SK-N-SH (cell line): ENCODE results near the gene SLC36A4. TPM values are rescaled to one million over a fixed set of nuclear protein-coding genes. Genes with fewer than 3 reads are reported as not detected.
"Not testable (repeated sequence)": the region's sequence is repeated elsewhere in the genome, so short reads cannot be mapped to it uniquely, and the experiment has no call there.

Source experiments
- CTCF ChIA-PET: fragments of 300-600, 350-600 bp; formaldehyde crosslinking; extraction: SDS; loops from one replicate; lab custom pipeline; 2021; lab: Yijun Ruan, JAX
- POLR2A ChIA-PET: fragments of 350-600 bp; sonication (Branson Sonifier 250); formaldehyde crosslinking; extraction: SDS; loops from one replicate; lab custom pipeline; 2020; ENCODE audit warnings: antibody characterized with exemption, inconsistent platforms; lab: Yijun Ruan, JAX
- DNase-seq: peaks from one replicate; pipeline ENCODE4 v3.0.0; 2012
- H2AFZ ChIP-seq: fragments of 200-600 bp; sonication (generic); 2 replicates; pipeline ENCODE4 v1.8.1; 2016; ENCODE audit warnings: antibody characterized with exemption, mild to moderate bottlenecking, low read depth
- H3F3A ChIP-seq: fragments of 200-600 bp; sonication (generic); replicated peaks from 2 replicates; pipeline ENCODE3; 2016; ENCODE audit warnings: antibody characterized with exemption, mild to moderate bottlenecking; ENCODE audit not compliant: insufficient read depth
- H3K27ac ChIP-seq, 2 experiments: fragments of 200-500 bp in 1 of 2; fragments of 200-600 bp in 1 of 2; sonication (Bioruptor generic) in 1 of 2; sonication (generic), shearing (Covaris generic) in 1 of 2; 2 replicates each; pipeline versions ENCODE4 v1.5.1 to v1.6.1; 2014 to 2016; ENCODE audit warnings: low read depth in 2 of 2, inconsistent platforms in 1 of 2, low read length in 1 of 2, mild to moderate bottlenecking in 1 of 2, mixed read lengths in 1 of 2
- H3K27me3 ChIP-seq: fragments of 200-600 bp; sonication (generic), shearing (Covaris generic); 2 replicates; pipeline ENCODE4 v1.6.1; 2016; ENCODE audit warnings: mixed run types; ENCODE audit not compliant: insufficient read depth
- H3K36me3 ChIP-seq, 2 experiments: fragments of 200-500 bp in 1 of 2; fragments of 200-600 bp in 1 of 2; sonication (Bioruptor generic) in 1 of 2; sonication (generic) in 1 of 2; replicated peaks in 1 of 2; 2 replicates each; pipeline versions ENCODE3 to v1.5.1; 2014 to 2016; ENCODE audit warnings: low read length in 1 of 2, mild to moderate bottlenecking in 1 of 2; ENCODE audit not compliant: insufficient read depth in 2 of 2, control insufficient read depth in 1 of 2
- H3K4me1 ChIP-seq, 2 experiments: fragments of 200-500 bp in 1 of 2; fragments of 200-600 bp in 1 of 2; sonication (Bioruptor generic) in 1 of 2; sonication (generic), shearing (Covaris generic) in 1 of 2; 2 replicates each; pipeline versions ENCODE4 v1.5.1 to v1.6.1; 2014 to 2016; ENCODE audit warnings: low read depth in 1 of 2, low read length in 1 of 2, mixed run types in 1 of 2; ENCODE audit not compliant: insufficient read depth in 2 of 2, control insufficient read depth in 1 of 2
- H3K4me2 ChIP-seq: fragments of 200-600 bp; sonication (generic), shearing (Covaris generic); 2 replicates; pipeline ENCODE4 v1.6.1; 2017; ENCODE audit warnings: mixed run types
- H3K4me3 ChIP-seq, 2 experiments: fragments of 200-500 bp in 1 of 2; fragments of 200-600 bp in 1 of 2; sonication (Bioruptor generic) in 1 of 2; sonication (generic), shearing (Covaris generic) in 1 of 2; 2 replicates each; pipeline versions ENCODE4 v1.5.1 to v1.8.1; 2014 to 2016; ENCODE audit warnings: low read depth in 2 of 2, inconsistent platforms in 1 of 2, low read length in 1 of 2, mild to moderate bottlenecking in 1 of 2, mixed read lengths in 1 of 2, moderate library complexity in 1 of 2
- H3K79me2 ChIP-seq: fragments of 200-600 bp; sonication (generic); 2 replicates; pipeline ENCODE4 v1.8.1; 2017; ENCODE audit warnings: mild to moderate bottlenecking; ENCODE audit not compliant: insufficient read depth
- H3K9ac ChIP-seq: fragments of 200-600 bp; sonication (generic); 2 replicates; pipeline ENCODE4 v1.6.1; 2017; ENCODE audit warnings: mixed run types
- H3K9me2 ChIP-seq: fragments of 200-600 bp; sonication (generic); 2 replicates; pipeline ENCODE4 v1.6.1; 2017; ENCODE audit warnings: mixed run types
- H3K9me3 ChIP-seq: fragments of 200-600 bp; sonication (generic); 2 replicates; pipeline ENCODE4 v1.6.1; 2017; ENCODE audit warnings: mixed run types, mild to moderate bottlenecking, moderate library complexity
- H4K20me1 ChIP-seq: fragments of 200-600 bp; sonication (generic); 2 replicates; pipeline ENCODE4 v1.6.1; 2017; ENCODE audit warnings: mild to moderate bottlenecking, mixed run types; ENCODE audit not compliant: insufficient read depth
- CHD2 ChIP-seq: fragments of 150-350 bp; IDR thresholded peaks from 2 replicates; pipeline ENCODE4 v1.6.1; 2018; ENCODE audit warnings: low read length; ENCODE audit not compliant: partially characterized antibody
- CTCF ChIP-seq: fragments of 200-600 bp; sonication (generic); IDR thresholded peaks from 2 replicates; pipeline ENCODE4 v1.6.1; 2017; ENCODE audit warnings: antibody characterized with exemption, mild to moderate bottlenecking, moderate library complexity
- ELF1 ChIP-seq: IDR thresholded peaks from 2 replicates; pipeline ENCODE4 v1.4.0; 2012
- GABPA ChIP-seq: IDR thresholded peaks from 2 replicates; pipeline ENCODE4 v1.4.0; 2012; ENCODE audit warnings: low read depth, mild to moderate bottlenecking
- GATA2 ChIP-seq: sonication (generic); formaldehyde crosslinking; IDR thresholded peaks from 2 replicates; pipeline ENCODE4 v1.5.0; 2020; ENCODE audit warnings: mild to moderate bottlenecking, missing genetic modification reagents
- IRF3 ChIP-seq: fragments of 150-350 bp; IDR thresholded peaks from 2 replicates; pipeline ENCODE4 v1.6.1; 2016; ENCODE audit warnings: mild to moderate bottlenecking, low read depth, low read length
- MAX ChIP-seq: IDR thresholded peaks from 2 replicates; pipeline ENCODE4 v1.4.0; 2012; ENCODE audit warnings: low read depth
- NFIC ChIP-seq: IDR thresholded peaks from 2 replicates; pipeline ENCODE4 v1.4.0; 2012; ENCODE audit warnings: borderline replicate concordance
- NRF1 ChIP-seq: IDR thresholded peaks from 2 replicates; pipeline ENCODE4 v1.6.1; 2012; ENCODE audit warnings: low read depth, mild to moderate bottlenecking, low read length
- POLR2AphosphoS5 ChIP-seq: IDR thresholded peaks from 2 replicates; pipeline ENCODE4 v1.6.1; 2012; ENCODE audit warnings: low read depth, low read length
- RFX5 ChIP-seq: IDR thresholded peaks from 2 replicates; pipeline ENCODE4 v1.6.1; 2012; ENCODE audit warnings: mild to moderate bottlenecking, improper control_type of control experiment, low read length
- SIN3A ChIP-seq: IDR thresholded peaks from 2 replicates; pipeline ENCODE4 v1.6.1; 2012; ENCODE audit warnings: low read depth, mild to moderate bottlenecking, low read length, moderate library complexity, borderline replicate concordance
- TAF1 ChIP-seq: IDR thresholded peaks from 2 replicates; pipeline ENCODE4 v1.6.1; 2012; ENCODE audit warnings: low read depth, mild to moderate bottlenecking, low read length, moderate library complexity, borderline replicate concordance
- ZBTB33 ChIP-seq: IDR thresholded peaks from 2 replicates; pipeline ENCODE4 v1.4.0; 2012; ENCODE audit warnings: low read depth, borderline replicate concordance
- WGBS: methylation state at CpG from one replicate; pipeline ENCODE4 v1.1.6; 2017; ENCODE audit warnings: low lambda C conversion rate; 5-methylcytosine and 5-hydroxymethylcytosine counted together
- polyA plus RNA-seq, 3 experiments: library from polyadenylated mRNA; depleted of rRNA; stranded (reverse); fragments of >200 nt; gene quantifications; 2 replicates each; pipeline ENCODE4 v1.2.3, GENCODE V29; 2012

Gene SLC36A4
- polyA plus RNA-seq, 1 of the 3 experiments (the other 2 are of a cell fraction): 9.7 TPM

GRCh38 chr11:93188726-93189125, 9.1 kb downstream of the SLC36A4 start:
- Histone ChIP-seq H3K36me3 (peaks cover 21 to 46% of the 10 kb centered on the region in 2 experiments), H2AFZ (no peak overlapping the region), H3K27me3 (no peaks in the 10 kb centered on the region), H3K9me2 (no peaks in the 10 kb centered on the region), H3K4me3 (no peak overlapping the region), H3K4me1 (peaks cover 0 to 8% of the 10 kb centered on the region in 2 experiments; a peak in 2 of 4 replicates), H3K9ac (no peak overlapping the region), H4K20me1 (no peaks in the 10 kb centered on the region), H3K79me2 (peaks cover 78% of the 10 kb centered on the region), H3F3A (no peaks in the 10 kb centered on the region), H3K9me3 (peaks cover 16% of the 10 kb centered on the region; the same call in 1 of the 2 replicates), H3K27ac (no peak overlapping the region), H3K4me2 (no peak overlapping the region)
- ChIA-PET POLR2A (no interaction called here), CTCF (interaction anchor here (1.2 kb wide), 1 partner anchor 247 kb away, joined by 4 read pairs; no protein-coding TSS in a partner anchor)
- DNase-seq: no peak
- TF ChIP-seq NFIC (no peak), ELF1 (no peak), MAX (no peak), TAF1 (no peak), GATA2 (CRISPR knock-in tag) (no peak), GABPA (no peak), POLR2AphosphoS5 (no peak)

DNA sequence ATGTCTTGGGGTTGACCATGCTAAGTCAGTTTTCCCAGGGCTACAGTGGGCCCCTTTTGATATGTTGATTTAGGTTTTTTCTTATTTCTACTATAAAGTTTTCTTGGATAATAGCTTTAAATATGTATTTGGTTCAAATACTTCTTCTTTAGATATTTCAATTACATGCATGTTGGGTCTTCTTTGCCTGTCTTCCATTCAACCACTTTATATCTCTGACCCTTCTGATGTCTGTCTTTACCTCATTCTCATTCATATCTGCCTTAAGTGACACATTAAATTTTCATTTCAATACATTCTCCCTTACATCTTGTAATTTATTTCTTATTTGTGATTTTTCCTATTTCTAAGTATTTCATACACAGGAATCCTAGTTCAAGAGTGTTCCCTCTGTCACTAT, 10.5 kb downstream of the SLC36A4 start:
- no peak overlapping the region for H3K4me3 ChIP-seq
- H3F3A ChIP-seq: peaks cover 3% of the 10 kb centered on the region
- no peaks in the 10 kb centered on the region for H3K27me3 ChIP-seq
- no peak overlapping the region for H2AFZ ChIP-seq
- CTCF ChIA-PET: no interaction called here
- DNase-seq: no peak
- H3K9ac ChIP-seq: no peak overlapping the region
- H3K36me3 ChIP-seq: peaks cover 28 to 53% of the 10 kb centered on the region in 2 experiments
- H3K27ac ChIP-seq: no peak overlapping the region
- H3K9me3 ChIP-seq: peaks cover 16% of the 10 kb centered on the region; the same call in 1 of the 2 replicates
- no peak overlapping the region for H3K4me2 ChIP-seq
- no peaks in the 10 kb centered on the region for H4K20me1 ChIP-seq
- no peak for TF ChIP-seq NRF1
- TF ChIP-seq CHD2: no peak
- no peak for TF ChIP-seq SIN3A
- no peak for TF ChIP-seq IRF3
- TF ChIP-seq NFIC: no peak
- no peak for TF ChIP-seq RFX5
- no peak for TF ChIP-seq POLR2AphosphoS5
- no peak for TF ChIP-seq ELF1
- TF ChIP-seq ZBTB33: no peak
- no peak for TF ChIP-seq CTCF
- POLR2A ChIA-PET: no interaction called here
- H3K9me2 ChIP-seq: no peaks in the 10 kb centered on the region
- H3K4me1 ChIP-seq: peaks cover 0 to 4% of the 10 kb centered on the region in 2 experiments; a peak in 2 of 4 replicates
- peaks cover 68% of the 10 kb centered on the region for H3K79me2 ChIP-seq

DNA sequence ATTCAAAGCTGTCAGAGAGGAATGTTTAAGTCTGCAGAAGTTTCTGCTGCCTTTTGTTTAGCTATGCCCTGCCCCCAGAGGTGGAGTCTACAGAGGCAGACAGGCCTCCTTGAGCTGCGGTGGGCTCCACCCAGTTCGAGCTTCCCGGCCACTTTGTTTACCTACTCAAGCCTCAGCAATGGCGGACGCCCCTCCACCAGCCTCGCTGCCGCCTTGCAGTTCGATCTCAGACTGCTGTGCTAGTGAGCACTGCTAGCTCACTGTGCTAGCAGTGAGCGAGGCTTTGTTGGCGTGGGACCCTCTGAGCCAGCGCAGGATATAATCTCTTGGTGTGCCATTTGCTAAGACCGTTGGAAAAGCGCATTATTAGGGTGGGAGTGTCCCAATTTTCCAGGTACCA, 19.9 kb downstream of the SLC36A4 start:
- H3K4me1 ChIP-seq, H3K4me2 ChIP-seq, H3K9ac ChIP-seq, H3K27ac ChIP-seq, H4K20me1 ChIP-seq, H3K79me2 ChIP-seq, H3K9me2 ChIP-seq, DNase-seq, H3K27me3 ChIP-seq, H3K4me3 ChIP-seq, H3K9me3 ChIP-seq, H3F3A ChIP-seq, POLR2A ChIA-PET, H2AFZ ChIP-seq: not testable (repeated sequence)
- H3K36me3 ChIP-seq: peaks cover 43 to 60% of the 10 kb centered on the region in 2 experiments
- CTCF ChIA-PET: interaction anchor here (1.0 to 1.3 kb wide), 3 partner anchors 12 to 34 kb away, joined by 3 read pairs; no protein-coding TSS in a partner anchor
- WGBS: no CpG with 5 or more reads among the region's 13 CpGs
